Neural cell (in vitro differentiated cells): Measurements from ENCODE around the gene ORM1.

Experiments
- CTCF ChIP-seq: fragments of 450-650 bp; IDR thresholded peaks from 2 replicates; pipeline ENCODE4 v1.5.1; 2014; ENCODE audit warnings: antibody characterized with exemption, mild to moderate bottlenecking, moderate library complexity; ENCODE audit not compliant: poor library complexity, severe bottlenecking
- EP300 ChIP-seq: fragments of 450-650 bp; conservative IDR thresholded peaks from 2 replicates; pipeline ENCODE4 v1.6.1; 2014; ENCODE audit warnings: antibody characterized with exemption, mild to moderate bottlenecking, moderate library complexity; ENCODE audit not compliant: poor library complexity, severe bottlenecking
- EZH2 ChIP-seq: fragments of 200-600, 300-800 bp; shearing (Covaris generic), sonication (generic); IDR thresholded peaks from 2 replicates; pipeline ENCODE4 v1.6.1; 2014; ENCODE audit warnings: antibody characterized with exemption, low read length, borderline replicate concordance, mild to moderate bottlenecking; ENCODE audit not compliant: insufficient read depth, poor library complexity, severe bottlenecking
- TF ChIP-seq, protein P1 (sequence below): IDR thresholded peaks from 2 replicates; pipeline ENCODE4 v1.6.1; 2012; ENCODE audit warnings: borderline replicate concordance

- TF ChIP-seq EZH2 (no peak), CTCF (no peak), EP300 (no peak)
- TF ChIP-seq, protein P1, sequence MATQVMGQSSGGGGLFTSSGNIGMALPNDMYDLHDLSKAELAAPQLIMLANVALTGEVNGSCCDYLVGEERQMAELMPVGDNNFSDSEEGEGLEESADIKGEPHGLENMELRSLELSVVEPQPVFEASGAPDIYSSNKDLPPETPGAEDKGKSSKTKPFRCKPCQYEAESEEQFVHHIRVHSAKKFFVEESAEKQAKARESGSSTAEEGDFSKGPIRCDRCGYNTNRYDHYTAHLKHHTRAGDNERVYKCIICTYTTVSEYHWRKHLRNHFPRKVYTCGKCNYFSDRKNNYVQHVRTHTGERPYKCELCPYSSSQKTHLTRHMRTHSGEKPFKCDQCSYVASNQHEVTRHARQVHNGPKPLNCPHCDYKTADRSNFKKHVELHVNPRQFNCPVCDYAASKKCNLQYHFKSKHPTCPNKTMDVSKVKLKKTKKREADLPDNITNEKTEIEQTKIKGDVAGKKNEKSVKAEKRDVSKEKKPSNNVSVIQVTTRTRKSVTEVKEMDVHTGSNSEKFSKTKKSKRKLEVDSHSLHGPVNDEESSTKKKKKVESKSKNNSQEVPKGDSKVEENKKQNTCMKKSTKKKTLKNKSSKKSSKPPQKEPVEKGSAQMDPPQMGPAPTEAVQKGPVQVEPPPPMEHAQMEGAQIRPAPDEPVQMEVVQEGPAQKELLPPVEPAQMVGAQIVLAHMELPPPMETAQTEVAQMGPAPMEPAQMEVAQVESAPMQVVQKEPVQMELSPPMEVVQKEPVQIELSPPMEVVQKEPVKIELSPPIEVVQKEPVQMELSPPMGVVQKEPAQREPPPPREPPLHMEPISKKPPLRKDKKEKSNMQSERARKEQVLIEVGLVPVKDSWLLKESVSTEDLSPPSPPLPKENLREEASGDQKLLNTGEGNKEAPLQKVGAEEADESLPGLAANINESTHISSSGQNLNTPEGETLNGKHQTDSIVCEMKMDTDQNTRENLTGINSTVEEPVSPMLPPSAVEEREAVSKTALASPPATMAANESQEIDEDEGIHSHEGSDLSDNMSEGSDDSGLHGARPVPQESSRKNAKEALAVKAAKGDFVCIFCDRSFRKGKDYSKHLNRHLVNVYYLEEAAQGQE: no peak
These were observed 40.4 kb upstream of the ORM1 start for GRCh38 chr9:114282507-114282906.
